Measurements from ENCODE around the gene RREB1.

DNA sequence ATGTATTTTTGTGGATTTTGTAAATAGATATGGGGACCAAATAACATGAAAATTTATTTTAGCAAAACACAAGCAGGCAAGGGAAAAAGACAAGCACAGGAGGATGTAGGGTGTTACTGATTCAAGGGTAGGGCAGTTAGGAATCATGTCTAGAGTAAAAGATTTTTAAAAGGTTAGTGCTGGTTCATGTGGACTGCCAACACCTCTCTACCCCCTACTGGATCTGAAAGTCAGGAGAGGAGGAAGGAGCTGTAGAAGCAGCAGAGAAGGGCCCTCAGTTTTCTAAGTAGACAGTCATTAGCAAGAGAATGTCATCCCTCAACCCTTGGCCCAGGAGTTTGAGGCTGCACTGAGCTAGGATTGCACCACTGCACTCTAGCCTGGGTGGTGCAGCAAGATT, 95.2 kb downstream of the RREB1 start:
- TF ChIP-seq, protein P1, sequence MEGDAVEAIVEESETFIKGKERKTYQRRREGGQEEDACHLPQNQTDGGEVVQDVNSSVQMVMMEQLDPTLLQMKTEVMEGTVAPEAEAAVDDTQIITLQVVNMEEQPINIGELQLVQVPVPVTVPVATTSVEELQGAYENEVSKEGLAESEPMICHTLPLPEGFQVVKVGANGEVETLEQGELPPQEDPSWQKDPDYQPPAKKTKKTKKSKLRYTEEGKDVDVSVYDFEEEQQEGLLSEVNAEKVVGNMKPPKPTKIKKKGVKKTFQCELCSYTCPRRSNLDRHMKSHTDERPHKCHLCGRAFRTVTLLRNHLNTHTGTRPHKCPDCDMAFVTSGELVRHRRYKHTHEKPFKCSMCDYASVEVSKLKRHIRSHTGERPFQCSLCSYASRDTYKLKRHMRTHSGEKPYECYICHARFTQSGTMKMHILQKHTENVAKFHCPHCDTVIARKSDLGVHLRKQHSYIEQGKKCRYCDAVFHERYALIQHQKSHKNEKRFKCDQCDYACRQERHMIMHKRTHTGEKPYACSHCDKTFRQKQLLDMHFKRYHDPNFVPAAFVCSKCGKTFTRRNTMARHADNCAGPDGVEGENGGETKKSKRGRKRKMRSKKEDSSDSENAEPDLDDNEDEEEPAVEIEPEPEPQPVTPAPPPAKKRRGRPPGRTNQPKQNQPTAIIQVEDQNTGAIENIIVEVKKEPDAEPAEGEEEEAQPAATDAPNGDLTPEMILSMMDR (IDR thresholded peaks at IDR 0.05) = no peak
- TF ChIP-seq POLR2A (IDR thresholded peaks at IDR 0.05) = no peak

All from lower leg skin (tissue), 3 donors.